ENCODE measurements around the gene LRP1B. TPM values are rescaled to one million over a fixed set of nuclear protein-coding genes. Genes with fewer than 3 reads are reported as not detected.

LRP1B gene
- polyA plus RNA-seq, 1 of the 3 experiments (the other 2 are of a cell fraction), result 0.28 TPM

DNA sequence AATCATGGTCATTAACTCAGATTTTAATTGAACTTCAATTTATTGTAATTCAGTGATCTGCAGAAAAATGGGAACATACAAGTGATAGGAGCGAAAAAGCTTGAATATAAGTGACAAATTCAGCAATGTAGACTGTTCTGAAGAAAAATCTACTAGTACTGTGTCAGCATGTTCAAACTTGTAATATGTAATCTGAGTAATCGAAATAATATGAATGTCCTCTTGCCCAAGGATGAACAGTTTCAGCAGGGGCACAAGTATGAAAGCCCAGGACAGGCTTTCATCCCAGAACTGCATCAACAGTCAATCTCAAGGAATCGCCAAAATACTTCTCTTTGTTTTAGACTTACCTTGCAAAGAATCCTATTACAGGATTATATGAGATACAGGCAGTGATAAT, 1110.5 kb downstream of the LRP1B start (continued):
- TF ChIP-seq, protein P1, sequence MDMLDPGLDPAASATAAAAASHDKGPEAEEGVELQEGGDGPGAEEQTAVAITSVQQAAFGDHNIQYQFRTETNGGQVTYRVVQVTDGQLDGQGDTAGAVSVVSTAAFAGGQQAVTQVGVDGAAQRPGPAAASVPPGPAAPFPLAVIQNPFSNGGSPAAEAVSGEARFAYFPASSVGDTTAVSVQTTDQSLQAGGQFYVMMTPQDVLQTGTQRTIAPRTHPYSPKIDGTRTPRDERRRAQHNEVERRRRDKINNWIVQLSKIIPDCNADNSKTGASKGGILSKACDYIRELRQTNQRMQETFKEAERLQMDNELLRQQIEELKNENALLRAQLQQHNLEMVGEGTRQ (IDR thresholded peaks at IDR 0.05; ENCODE audit: borderline replicate concordance, low read depth, low read length), result no peak
- TF ChIP-seq, protein P2, sequence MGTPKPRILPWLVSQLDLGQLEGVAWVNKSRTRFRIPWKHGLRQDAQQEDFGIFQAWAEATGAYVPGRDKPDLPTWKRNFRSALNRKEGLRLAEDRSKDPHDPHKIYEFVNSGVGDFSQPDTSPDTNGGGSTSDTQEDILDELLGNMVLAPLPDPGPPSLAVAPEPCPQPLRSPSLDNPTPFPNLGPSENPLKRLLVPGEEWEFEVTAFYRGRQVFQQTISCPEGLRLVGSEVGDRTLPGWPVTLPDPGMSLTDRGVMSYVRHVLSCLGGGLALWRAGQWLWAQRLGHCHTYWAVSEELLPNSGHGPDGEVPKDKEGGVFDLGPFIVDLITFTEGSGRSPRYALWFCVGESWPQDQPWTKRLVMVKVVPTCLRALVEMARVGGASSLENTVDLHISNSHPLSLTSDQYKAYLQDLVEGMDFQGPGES (IDR thresholded peaks at IDR 0.05; ENCODE audit: low read depth, low read length), result no peak
- TF ChIP-seq, protein P3, sequence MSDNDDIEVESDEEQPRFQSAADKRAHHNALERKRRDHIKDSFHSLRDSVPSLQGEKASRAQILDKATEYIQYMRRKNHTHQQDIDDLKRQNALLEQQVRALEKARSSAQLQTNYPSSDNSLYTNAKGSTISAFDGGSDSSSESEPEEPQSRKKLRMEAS (IDR thresholded peaks at IDR 0.05; ENCODE audit: low read depth), result no peak
- TF ChIP-seq FOSL2 (IDR thresholded peaks at IDR 0.05; ENCODE audit: borderline replicate concordance, low read depth) (no peak), RAD21 (IDR thresholded peaks at IDR 0.05; ENCODE audit: low read length) (no peak), FOXM1 (IDR thresholded peaks at IDR 0.05; ENCODE audit: low read depth) (no peak)

DNA sequence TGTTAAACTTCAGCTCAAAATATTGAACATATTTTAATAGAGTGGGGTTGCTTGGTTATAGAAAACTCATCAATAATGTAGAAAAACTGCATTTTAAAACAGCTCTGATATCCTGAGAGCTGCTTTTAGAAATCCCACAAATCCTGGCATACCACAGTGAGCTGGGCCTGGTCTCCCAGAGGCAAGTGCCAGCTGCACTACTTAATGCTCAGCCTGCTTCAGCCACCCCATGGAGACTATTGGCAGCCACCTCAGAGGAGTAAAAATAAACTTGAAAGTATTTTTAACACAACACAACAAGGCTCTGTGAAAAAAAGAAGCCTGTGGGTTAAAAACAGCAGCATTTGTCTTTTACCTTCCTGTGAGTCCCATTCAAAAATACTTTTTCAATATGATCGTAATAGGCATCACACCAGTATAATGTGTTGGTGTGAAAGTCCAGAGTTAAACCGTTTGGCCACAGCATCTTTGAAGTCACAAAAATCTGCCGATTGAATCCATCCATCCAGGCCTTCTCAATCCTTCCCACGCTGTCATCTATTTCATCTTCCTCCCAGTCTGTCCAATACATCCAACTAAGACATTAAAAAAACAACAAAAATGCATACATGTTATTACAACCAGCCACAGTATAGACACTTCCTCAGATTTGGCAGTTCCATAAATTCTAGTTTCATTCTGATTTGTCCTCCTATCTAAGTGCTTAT, 1115.3 kb downstream of the LRP1B start:
- TF ChIP-seq TAF1 (IDR thresholded peaks at IDR 0.05; ENCODE audit: borderline replicate concordance, low read depth, low read length), result no peak
- TF ChIP-seq, protein P4, sequence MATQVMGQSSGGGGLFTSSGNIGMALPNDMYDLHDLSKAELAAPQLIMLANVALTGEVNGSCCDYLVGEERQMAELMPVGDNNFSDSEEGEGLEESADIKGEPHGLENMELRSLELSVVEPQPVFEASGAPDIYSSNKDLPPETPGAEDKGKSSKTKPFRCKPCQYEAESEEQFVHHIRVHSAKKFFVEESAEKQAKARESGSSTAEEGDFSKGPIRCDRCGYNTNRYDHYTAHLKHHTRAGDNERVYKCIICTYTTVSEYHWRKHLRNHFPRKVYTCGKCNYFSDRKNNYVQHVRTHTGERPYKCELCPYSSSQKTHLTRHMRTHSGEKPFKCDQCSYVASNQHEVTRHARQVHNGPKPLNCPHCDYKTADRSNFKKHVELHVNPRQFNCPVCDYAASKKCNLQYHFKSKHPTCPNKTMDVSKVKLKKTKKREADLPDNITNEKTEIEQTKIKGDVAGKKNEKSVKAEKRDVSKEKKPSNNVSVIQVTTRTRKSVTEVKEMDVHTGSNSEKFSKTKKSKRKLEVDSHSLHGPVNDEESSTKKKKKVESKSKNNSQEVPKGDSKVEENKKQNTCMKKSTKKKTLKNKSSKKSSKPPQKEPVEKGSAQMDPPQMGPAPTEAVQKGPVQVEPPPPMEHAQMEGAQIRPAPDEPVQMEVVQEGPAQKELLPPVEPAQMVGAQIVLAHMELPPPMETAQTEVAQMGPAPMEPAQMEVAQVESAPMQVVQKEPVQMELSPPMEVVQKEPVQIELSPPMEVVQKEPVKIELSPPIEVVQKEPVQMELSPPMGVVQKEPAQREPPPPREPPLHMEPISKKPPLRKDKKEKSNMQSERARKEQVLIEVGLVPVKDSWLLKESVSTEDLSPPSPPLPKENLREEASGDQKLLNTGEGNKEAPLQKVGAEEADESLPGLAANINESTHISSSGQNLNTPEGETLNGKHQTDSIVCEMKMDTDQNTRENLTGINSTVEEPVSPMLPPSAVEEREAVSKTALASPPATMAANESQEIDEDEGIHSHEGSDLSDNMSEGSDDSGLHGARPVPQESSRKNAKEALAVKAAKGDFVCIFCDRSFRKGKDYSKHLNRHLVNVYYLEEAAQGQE (IDR thresholded peaks at IDR 0.05; ENCODE audit: low read depth, low read length), result no peak
- no peak for TF ChIP-seq RCOR1 (IDR thresholded peaks at IDR 0.05; ENCODE audit: low read length)
- no peak for TF ChIP-seq GATA2 (CRISPR knock-in tag; IDR thresholded peaks at IDR 0.05)
- H3K9me2 ChIP-seq, result no peaks in the 10 kb centered on the region; the same call in 1 of the 2 replicates
- no peak overlapping the region for H3K4me3 ChIP-seq (ENCODE audit: low read depth in 2 of 2, low read length in 1 of 2)
- H3K27ac ChIP-seq (ENCODE audit: low read depth in 2 of 2, low read length in 1 of 2), result no peak overlapping the region
- ChIA-PET POLR2A (no interaction called here), CTCF (no interaction called here)
- H4K20me1 ChIP-seq (ENCODE audit: insufficient read depth), result no peaks in the 10 kb centered on the region
- WGBS (ENCODE audit: low lambda C conversion rate), result 91% methylated on average over 4 of the region's 4 CpGs
- no peak overlapping the region for H3K9ac ChIP-seq
- H3K36me3 ChIP-seq (replicated peaks in 1 of 2; ENCODE audit: control insufficient read depth in 1 of 2, insufficient read depth in 2 of 2, low read length in 1 of 2), result no peaks in the 10 kb centered on the region
- H3K27me3 ChIP-seq (ENCODE audit: insufficient read depth), result no peaks in the 10 kb centered on the region
- DNase-seq, result no peak
- H3K9me3 ChIP-seq, result no peaks in the 10 kb centered on the region
- no peak overlapping the region for H3K4me2 ChIP-seq
- peaks cover 6% of the 10 kb centered on the region for H3F3A ChIP-seq (replicated peaks; ENCODE audit: insufficient read depth)
- H3K79me2 ChIP-seq (ENCODE audit: insufficient read depth), result no peaks in the 10 kb centered on the region
- H3K4me1 ChIP-seq (ENCODE audit: control insufficient read depth in 1 of 2, insufficient read depth in 2 of 2, low read depth in 1 of 2, low read length in 1 of 2), result peaks cover 0 to 7% of the 10 kb centered on the region in 2 experiments; a peak in 2 of 4 replicates
- no peak overlapping the region for H2AFZ ChIP-seq (ENCODE audit: low read depth)
